HK-2 (cell line): ENCODE results near the gene TCEAL1.
"Not testable (repeated sequence)": the region's sequence is repeated elsewhere in the genome, so short reads cannot be mapped to it uniquely, and the experiment has no call there.

Source experiments
- DNase-seq: peaks from one replicate; pipeline ENCODE4 v3.0.0-alpha.2; 2018; ENCODE audit not compliant: unreplicated experiment

Gene TCEAL1

GRCh38 chrX:103628386-103629317 lies at the start of gene TCEAL1:
TCEAL1 (plus strand) TSS chrX:103628975; CDS start chrX:103629917, 942 bp downstream.
- peak; percentile 20 for DNase-seq

- DNase-seq, result no peak
These were observed 44.2 kb upstream of the TCEAL1 start for GRCh38 chrX:103584596-103584995.

GRCh38 chrX:103585411-103586313 lies 43.1 kb upstream of the TCEAL1 start, which contains the start of gene TCEAL4:
TCEAL4 (plus strand) TSS chrX:103585515; CDS start chrX:103586676, 1,161 bp downstream.
- peak; percentile 56 for DNase-seq

- no peak for DNase-seq
These were observed 42.5 kb upstream of the TCEAL1 start for GRCh38 chrX:103586314-103586646.

GRCh38 chrX:103586659-103587058 lies 42.1 kb upstream of the TCEAL1 start:
- no peak for DNase-seq

- DNase-seq, result not testable (repeated sequence)
These were observed 36.5 kb upstream of the TCEAL1 start for GRCh38 chrX:103592295-103592694.

GRCh38 chrX:103595202-103595601 lies 33.6 kb upstream of the TCEAL1 start:
- DNase-seq, result not testable (repeated sequence)

- DNase-seq, result peak; percentile 48
These were observed 21.1 kb upstream of the TCEAL1 start, which contains the start of gene TCEAL3 for GRCh38 chrX:103607364-103608305. TCEAL3 (plus strand) TSS chrX:103607963; CDS start chrX:103609065, 1,102 bp downstream.

- no peak for DNase-seq
These were observed 20.3 kb upstream of the TCEAL1 start for GRCh38 chrX:103608306-103608963.

- no peak for DNase-seq
These were observed 18.5 kb upstream of the TCEAL1 start for GRCh38 chrX:103610282-103610681.

GRCh38 chrX:103613362-103613890 lies 15.3 kb upstream of the TCEAL1 start:
- no peak for DNase-seq

GRCh38 chrX:103614999-103615398 lies 13.8 kb upstream of the TCEAL1 start:
- DNase-seq, result no peak

- no peak for DNase-seq
These were observed 12.9 kb upstream of the TCEAL1 start for GRCh38 chrX:103615781-103616371.

GRCh38 chrX:103616676-103617186 lies 12.0 kb upstream of the TCEAL1 start:
- DNase-seq, result no peak

GRCh38 chrX:103624111-103624510 lies 4.7 kb upstream of the TCEAL1 start:
- DNase-seq, result no peak

GRCh38 chrX:103626855-103627254 lies 1.9 kb upstream of the TCEAL1 start:
- no peak for DNase-seq

GRCh38 chrX:103629318-103630170 lies 769 bp downstream of the TCEAL1 start:
- DNase-seq, result peak; percentile 62

- DNase-seq, result no peak
These were observed 1.4 kb downstream of the TCEAL1 start for GRCh38 chrX:103630171-103630511.

- DNase-seq, result no peak
These were observed 2.4 kb downstream of the TCEAL1 start for GRCh38 chrX:103631145-103631544.
